ENCODE data around the gene HDAC1. TPM values are rescaled to one million over a fixed set of nuclear protein-coding genes. Genes with fewer than 3 reads are reported as not detected.
A peak's percentile ranks its signal among the peaks of the same experiment; 100 is the strongest.

The HDAC1 gene
- total and polyA plus RNA-seq, 2 of the 13 experiments (the other 11 are each of a cell fraction or from before 2014, with no cell fraction given): 93.5 to 189 TPM

GRCh38 chr1:32335790-32336590, 44.1 kb downstream of the HDAC1 start, which contains the start of gene MARCKSL1 (continued):
- no peak for TF ChIP-seq HOXA9 (CRISPR knock-in tag; IDR thresholded peaks at IDR 0.05; ENCODE audit: borderline replicate concordance)
- TF ChIP-seq RFX5 (IDR thresholded peaks at IDR 0.05; ENCODE audit: low read depth, low read length): no peak
- no peak for TF ChIP-seq THRA (CRISPR knock-in tag; IDR thresholded peaks at IDR 0.05; ENCODE audit: borderline replicate concordance)
- no peak for TF ChIP-seq ETV5 (CRISPR knock-in tag; IDR thresholded peaks at IDR 0.05; ENCODE audit: borderline replicate concordance)
- TF ChIP-seq ZNF562 (CRISPR knock-in tag; IDR thresholded peaks at IDR 0.05; ENCODE audit: borderline replicate concordance): no peak
- peak; percentile 48 for TF ChIP-seq ISL2 (CRISPR knock-in tag; IDR thresholded peaks at IDR 0.05)
- no peak; the same call in 1 of the 2 replicates for TF ChIP-seq MEIS2 (CRISPR knock-in tag; IDR thresholded peaks at IDR 0.05)
- peak; percentile 50; the same call in 1 of the 2 replicates for TF ChIP-seq NFAT5 (CRISPR knock-in tag; IDR thresholded peaks at IDR 0.05)
- no peak for TF ChIP-seq TBL1XR1 (IDR thresholded peaks at IDR 0.05; ENCODE audit: borderline replicate concordance, low read length, partially characterized antibody)
- 0 out of 2 replicates have a peak, but pooled peaks have one; percentile 31 for TF ChIP-seq BATF2 (CRISPR knock-in tag; IDR thresholded peaks at IDR 0.05)
- no peak for TF ChIP-seq ZNF550 (CRISPR knock-in tag; IDR thresholded peaks at IDR 0.05; ENCODE audit: borderline replicate concordance)
- no peak for TF ChIP-seq HHEX (CRISPR knock-in tag; IDR thresholded peaks at IDR 0.05)
- TF ChIP-seq RARG (CRISPR knock-in tag; IDR thresholded peaks at IDR 0.05; ENCODE audit: low read depth): no peak
- TF ChIP-seq ZSCAN29 (CRISPR knock-in tag; conservative IDR thresholded peaks at IDR 0.05): no peak
- TF ChIP-seq CBX2 (IDR thresholded peaks at IDR 0.05; ENCODE audit: low read depth, low read length): no peak
- TF ChIP-seq CBX2 (CRISPR knock-in tag; IDR thresholded peaks at IDR 0.05; ENCODE audit: low read depth): no peak
- TF ChIP-seq STAT6 (CRISPR knock-in tag; IDR thresholded peaks at IDR 0.05; ENCODE audit: borderline replicate concordance): peak; percentile 41; the same call in 1 of the 2 replicates

Measured in HepG2 (cell line).